Body of pancreas (tissue), 4 donors: ENCODE data around the gene ICE1.

ENCODE experiments used
- POLR2A ChIP-seq, 3 donors: fragments of 450-650 bp; IDR thresholded peaks; one replicate each; pipeline ENCODE4 v1.6.1; 2016; ENCODE audit warnings: antibody characterized with exemption in 3 of 3, mild to moderate bottlenecking in 2 of 3
- TF ChIP-seq, protein P1 (sequence below), 7 experiments: fragments of 450-650 bp in 4 of 7; fragments of 200-600 bp in 3 of 7; sonication (generic) in 3 of 7; IDR thresholded peaks; one replicate each; pipeline ENCODE4 v1.5.1; 2016 to 2019; ENCODE audit warnings: antibody characterized with exemption in 7 of 7

DNA sequence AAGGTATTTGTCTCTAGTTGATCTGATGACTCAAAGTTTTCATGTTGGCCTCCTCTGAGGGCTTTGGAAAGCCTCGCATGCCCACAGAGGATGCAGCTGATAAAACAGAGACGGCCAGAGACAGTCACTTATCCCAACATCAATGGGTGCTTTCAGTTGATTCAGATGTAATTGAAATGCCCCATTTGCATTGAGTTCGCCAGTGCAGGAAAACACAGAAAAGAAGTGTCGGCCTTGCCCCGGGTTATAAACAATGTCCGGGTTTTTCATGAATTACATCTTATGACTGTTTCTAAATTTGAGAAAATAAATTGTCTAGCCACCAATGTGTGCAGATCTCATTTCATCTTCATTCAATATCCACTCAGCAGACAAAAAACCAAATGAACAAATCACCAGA is 42.2 kb upstream of the ICE1 start:
- TF ChIP-seq, protein P1, sequence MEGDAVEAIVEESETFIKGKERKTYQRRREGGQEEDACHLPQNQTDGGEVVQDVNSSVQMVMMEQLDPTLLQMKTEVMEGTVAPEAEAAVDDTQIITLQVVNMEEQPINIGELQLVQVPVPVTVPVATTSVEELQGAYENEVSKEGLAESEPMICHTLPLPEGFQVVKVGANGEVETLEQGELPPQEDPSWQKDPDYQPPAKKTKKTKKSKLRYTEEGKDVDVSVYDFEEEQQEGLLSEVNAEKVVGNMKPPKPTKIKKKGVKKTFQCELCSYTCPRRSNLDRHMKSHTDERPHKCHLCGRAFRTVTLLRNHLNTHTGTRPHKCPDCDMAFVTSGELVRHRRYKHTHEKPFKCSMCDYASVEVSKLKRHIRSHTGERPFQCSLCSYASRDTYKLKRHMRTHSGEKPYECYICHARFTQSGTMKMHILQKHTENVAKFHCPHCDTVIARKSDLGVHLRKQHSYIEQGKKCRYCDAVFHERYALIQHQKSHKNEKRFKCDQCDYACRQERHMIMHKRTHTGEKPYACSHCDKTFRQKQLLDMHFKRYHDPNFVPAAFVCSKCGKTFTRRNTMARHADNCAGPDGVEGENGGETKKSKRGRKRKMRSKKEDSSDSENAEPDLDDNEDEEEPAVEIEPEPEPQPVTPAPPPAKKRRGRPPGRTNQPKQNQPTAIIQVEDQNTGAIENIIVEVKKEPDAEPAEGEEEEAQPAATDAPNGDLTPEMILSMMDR (IDR thresholded peaks at IDR 0.05) = no peak
- TF ChIP-seq POLR2A (IDR thresholded peaks at IDR 0.05) = no peak
